HepG2 (cell line): ENCODE measurements around the gene NARS2. TPM values are rescaled to one million over a fixed set of nuclear protein-coding genes. Genes with fewer than 3 reads are reported as not detected.

ENCODE experiments used
- ATAC-seq: fragments of 200-7000 bp; cut with Tn5 transposase; 3 replicates; pipeline ENCODE4 v1.9.1; 2020; ENCODE audit warnings: mild to moderate bottlenecking, moderate library complexity
- BruUV-seq: library from RNA; stranded (reverse); fragments of 400-500 nt; replicated peaks from 2 replicates; lab custom pipeline; 2021; lab: Mats Ljungman, UMichigan
- CTCF ChIA-PET: fragments of 300-600 bp; formaldehyde crosslinking; extraction: SDS; loops from one replicate; lab custom pipeline; 2021; ENCODE audit warnings: low total read pairs, inconsistent platforms, low intra/inter-chr PET ratio; lab: Yijun Ruan, JAX
- POLR2A ChIA-PET: fragments of 350-600 bp; sonication (Branson Sonifier 250); formaldehyde crosslinking; loops from one replicate; lab custom pipeline; 2020; ENCODE audit warnings: antibody characterized with exemption, inconsistent platforms; lab: Yijun Ruan, JAX
- DNase-seq: peaks from one replicate; pipeline ENCODE4 v3.0.0-alpha.2; 2015; ENCODE audit warnings: low spot score
- FAIRE-seq: peaks from 3 replicates; lab custom pipeline; 2011; peaks lifted over from hg19 to GRCh38; lab: Jason Lieb, UNC
- H2AFZ ChIP-seq: one replicate; pipeline ENCODE4 v1.6.1; 2011; ENCODE audit warnings: low read length, inconsistent platforms
- H3K27ac ChIP-seq: fragments of 300-600 bp; 3 replicates; pipeline ENCODE4 v1.8.0; 2011; ENCODE audit warnings: mixed run types, mild to moderate bottlenecking, mixed read lengths, low read length, inconsistent platforms; ENCODE audit not compliant: insufficient read depth; ENCODE audit errors: extremely low read length
- H3K27me3 ChIP-seq, 2 experiments: fragments of 200-600 bp in 1 of 2; 2 replicates in 1 of 2; 3 replicates in 1 of 2; pipeline versions ENCODE4 v1.6.0 to v1.8.0; 2011; ENCODE audit warnings: low read length in 2 of 2, mild to moderate bottlenecking in 2 of 2, moderate library complexity in 2 of 2, inconsistent platforms in 1 of 2; ENCODE audit not compliant: insufficient read depth in 2 of 2, control insufficient read depth in 1 of 2
- H3K36me3 ChIP-seq, 2 experiments: fragments of 200-600 bp in 1 of 2; replicated peaks in 1 of 2; 2 replicates in 1 of 2; 3 replicates in 1 of 2; pipeline versions ENCODE4 v1.5.1 to v1.8.0; 2011; ENCODE audit warnings: low read length in 2 of 2, inconsistent platforms in 1 of 2; ENCODE audit not compliant: insufficient read depth in 2 of 2, control insufficient read depth in 1 of 2
- H3K4me1 ChIP-seq: 2 replicates; pipeline ENCODE4 v1.5.1; 2012; ENCODE audit warnings: low read length, inconsistent platforms; ENCODE audit not compliant: insufficient read depth
- H3K4me2 ChIP-seq: 2 replicates; pipeline ENCODE4 v1.6.0; 2011; ENCODE audit warnings: low read depth, low read length, inconsistent platforms
- H3K4me3 ChIP-seq, 3 experiments: fragments of 200-600 bp in 1 of 3; sonication (generic), shearing (Covaris generic) in 1 of 3; replicated peaks in 1 of 3; 2 replicates each; pipeline ENCODE4 v1.5.1; 2011 to 2016; ENCODE audit warnings: low read length in 3 of 3, inconsistent platforms in 2 of 3, low read depth in 2 of 3, mild to moderate bottlenecking in 2 of 3, control low read depth in 1 of 3, mixed read lengths in 1 of 3; ENCODE audit not compliant: insufficient read depth in 1 of 3
- H3K79me2 ChIP-seq: one replicate; pipeline ENCODE4 v1.6.1; 2011; ENCODE audit warnings: low read length, inconsistent platforms; ENCODE audit not compliant: insufficient read depth
- H3K9ac ChIP-seq: 2 replicates; pipeline ENCODE4 v1.6.0; 2011; ENCODE audit warnings: mild to moderate bottlenecking, low read depth, low read length, inconsistent platforms; ENCODE audit not compliant: insufficient read depth
- H3K9me3 ChIP-seq: 2 replicates; pipeline ENCODE4 v1.5.1; 2012; ENCODE audit warnings: mild to moderate bottlenecking, low read length
- H4K20me1 ChIP-seq: 2 replicates; pipeline ENCODE4 v1.6.0; 2011; ENCODE audit warnings: inconsistent platforms, mild to moderate bottlenecking, low read length, moderate library complexity; ENCODE audit not compliant: insufficient read depth
- BATF2 ChIP-seq: sonication (generic); formaldehyde crosslinking; IDR thresholded peaks from 2 replicates; pipeline ENCODE4 v1.8.0; 2022; ENCODE audit warnings: mild to moderate bottlenecking, missing genetic modification reagents, moderate library complexity
- HHEX ChIP-seq: IDR thresholded peaks from 2 replicates; pipeline ENCODE4 v1.6.1; 2016; ENCODE audit warnings: control low read depth
- MYNN ChIP-seq: sonication (generic); formaldehyde crosslinking; IDR thresholded peaks from 2 replicates; pipeline ENCODE4 v1.4.0; 2020; ENCODE audit warnings: mild to moderate bottlenecking, low read depth, missing genetic modification reagents
- TFDP2 ChIP-seq: sonication (generic); formaldehyde crosslinking; IDR thresholded peaks from 2 replicates; pipeline ENCODE4 v1.4.0; 2020; ENCODE audit warnings: missing genetic modification reagents
- ZNF230 ChIP-seq: sonication (generic); formaldehyde crosslinking; IDR thresholded peaks from 2 replicates; pipeline ENCODE4 v1.4.0; 2020; ENCODE audit warnings: mild to moderate bottlenecking, missing genetic modification reagents
- ZNF280B ChIP-seq: sonication (generic); formaldehyde crosslinking; IDR thresholded peaks from 2 replicates; pipeline ENCODE4 v1.5.0; 2020; ENCODE audit warnings: missing genetic modification reagents, mild to moderate bottlenecking, borderline replicate concordance
- ZNF703 ChIP-seq: sonication (generic); formaldehyde crosslinking; IDR thresholded peaks from 2 replicates; pipeline ENCODE4 v1.5.1; 2020; ENCODE audit warnings: missing genetic modification reagents, mild to moderate bottlenecking, moderate library complexity, borderline replicate concordance
- ZNF737 ChIP-seq: sonication (generic); formaldehyde crosslinking; IDR thresholded peaks from 2 replicates; pipeline ENCODE4 v1.5.0; 2020; ENCODE audit warnings: missing genetic modification reagents, mild to moderate bottlenecking, borderline replicate concordance
- WGBS: methylation state at CpG from one replicate; pipeline ENCODE4 v1.1.6; 2017; ENCODE audit warnings: low lambda C conversion rate; 5-methylcytosine and 5-hydroxymethylcytosine counted together
- in situ Hi-C: cut with HindIII; loops from 2 replicates; pipeline ENCODE4 v1.10.0; 2017; ENCODE audit warnings: low pct_unique_long_range_greater_than_20kb; ENCODE audit not compliant: extremely low pct_ligation_motif_present
- intact Hi-C: fragments of 100-400 bp; cut with micrococcal nuclease; formaldehyde crosslinking; loops from one replicate; pipeline ENCODE4 v1.10.0; 2022; ENCODE audit not compliant: unreplicated experiment
- polyA plus RNA-seq, 8 experiments: library from polyadenylated mRNA; depleted of rRNA in 3 of 8; stranded (reverse) in 7 of 8; unstranded in 1 of 8; fragments of >200 nt; fragmentation: Illumina TruSeq in 4 of 8; extraction: Trizol in 4 of 8; gene quantifications; 2 replicates each; pipeline versions ENCODE4 v1.2.1 to v1.2.3, GENCODE V29; 2011 to 2016; ENCODE audit warnings: low read depth in 4 of 8, missing spikeins in 1 of 8, mixed read lengths in 1 of 8; ENCODE audit not compliant: insufficient read depth in 1 of 8
- total RNA-seq, 5 experiments: library from RNA; depleted of rRNA; stranded (reverse); fragments of >200 nt; fragmentation: Illumina TruSeq; extraction: Trizol; gene quantifications; 2 replicates each; pipeline ENCODE4 v1.2.3, GENCODE V29; 2016; ENCODE audit warnings: low read depth in 1 of 5

Gene NARS2
- total and polyA plus RNA-seq, 2 of the 13 experiments (the other 11 are each of a cell fraction or from before 2014, with no cell fraction given) = 45.9 to 65.0 TPM

DNA sequence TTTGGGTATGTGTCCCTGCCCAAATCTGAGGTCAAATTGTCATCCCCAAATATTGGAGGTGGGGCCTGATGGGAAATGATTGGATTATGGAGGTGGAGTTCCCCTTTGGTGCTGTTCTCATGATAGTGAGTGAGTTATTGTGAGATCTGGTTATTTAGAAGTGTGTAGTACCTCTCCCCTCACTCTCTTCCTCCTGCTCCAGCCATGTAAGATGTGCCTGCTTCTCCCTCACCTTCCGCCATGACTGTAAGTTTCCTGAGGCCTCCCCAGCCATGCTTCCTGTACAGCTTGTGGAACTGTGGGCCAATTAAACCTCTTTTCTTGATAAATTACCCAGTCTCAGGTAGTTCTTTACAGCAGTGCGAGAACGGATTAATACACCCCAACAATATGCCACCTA is 166.0 kb downstream of the NARS2 start:
- CTCF ChIA-PET = no interaction called here
- H2AFZ ChIP-seq = no peak overlapping the region
- H3K36me3 ChIP-seq = peaks cover 0 to 2% of the 10 kb centered on the region in 2 experiments; a peak in 2 of 5 replicates
- peaks cover 12% of the 10 kb centered on the region for H3K79me2 ChIP-seq
- no peaks in the 10 kb centered on the region for H3K4me1 ChIP-seq
- no peaks in the 10 kb centered on the region for H3K27me3 ChIP-seq
- no peak overlapping the region for H3K4me3 ChIP-seq
- H3K4me2 ChIP-seq = no peak overlapping the region
- intact Hi-C loops = no loop called here
- no peaks in the 10 kb centered on the region for H4K20me1 ChIP-seq
- H3K27ac ChIP-seq = no peak overlapping the region
- no TSS peak for BruUV-seq
- in situ Hi-C loops = no loop called here
- no peak for ATAC-seq
- TF ChIP-seq HHEX (CRISPR knock-in tag) = no peak
- no peak for TF ChIP-seq TFDP2 (CRISPR knock-in tag)
- TF ChIP-seq ZNF230 (CRISPR knock-in tag) = no peak
- TF ChIP-seq ZNF280B = no peak
- TF ChIP-seq ZNF737 (CRISPR knock-in tag) = no peak
- TF ChIP-seq ZNF703 (CRISPR knock-in tag) = no peak
- TF ChIP-seq BATF2 = no peak
- no peak for TF ChIP-seq MYNN
- no peak overlapping the region for H3K9ac ChIP-seq
- H3K9me3 ChIP-seq = no peaks in the 10 kb centered on the region
- DNase-seq = no peak
- POLR2A ChIA-PET = no interaction called here
- FAIRE-seq = no peak
- WGBS = 99% methylated on average over 3 of the region's 3 CpGs
